ENCODE data around the gene BMERB1.
"Not testable (repeated sequence)": the region's sequence is repeated elsewhere in the genome, so short reads cannot be mapped to it uniquely, and the experiment has no call there.

The BMERB1 gene

DNA sequence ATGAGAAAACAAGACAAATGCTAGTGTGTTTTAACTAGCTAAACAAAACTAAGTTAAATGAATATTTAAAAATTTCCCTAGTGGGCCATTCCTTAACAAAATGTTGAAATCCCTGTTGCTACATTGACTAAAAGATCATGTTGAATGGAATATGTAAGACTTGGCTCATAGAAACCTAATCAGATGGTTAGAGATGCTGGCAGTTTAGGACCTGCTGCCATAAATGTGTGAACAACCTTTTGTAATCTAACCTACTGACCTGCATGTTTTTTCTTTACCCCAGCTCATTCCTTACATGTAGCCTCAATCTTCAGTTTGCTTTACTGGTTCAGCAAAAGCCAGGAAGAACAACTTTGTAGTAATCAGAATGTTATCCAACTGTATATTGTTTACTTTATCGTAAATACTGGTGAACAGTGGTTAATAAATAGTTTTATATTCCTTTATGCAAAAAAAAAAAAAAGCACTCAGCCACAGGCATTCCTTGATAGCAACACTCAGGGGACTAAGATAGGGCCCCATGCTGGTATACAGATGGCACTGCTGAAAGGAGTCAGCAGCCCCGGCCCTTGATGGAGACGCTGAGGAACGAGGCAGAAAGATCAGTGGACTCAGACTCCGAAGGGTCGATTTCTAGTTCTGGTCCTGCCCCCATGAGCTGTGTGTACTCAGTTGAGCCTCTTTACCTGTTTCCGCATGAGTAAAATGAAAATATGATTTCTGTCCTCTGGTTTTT, 130.4 kb downstream of the BMERB1 start:
- DNase-seq: no peak

DNA sequence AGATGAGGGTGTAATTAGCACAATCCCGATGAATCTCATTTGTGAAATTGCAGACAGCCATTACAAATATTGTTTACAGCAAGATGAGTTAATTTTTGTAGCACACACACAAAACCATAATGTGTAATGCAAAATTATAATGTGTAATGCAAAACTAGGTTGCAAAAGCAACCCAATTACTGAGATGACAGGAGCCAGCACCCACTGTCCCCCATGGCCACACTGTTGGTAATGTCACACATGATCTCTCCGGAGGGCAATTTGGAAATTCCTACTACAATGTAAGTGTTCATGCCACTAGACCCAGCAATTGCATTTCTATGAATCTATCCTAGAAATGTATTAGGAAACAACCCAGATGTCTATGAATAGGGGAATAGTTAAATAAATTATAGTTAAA, 131.7 kb downstream of the BMERB1 start:
- DNase-seq: no peak

DNA sequence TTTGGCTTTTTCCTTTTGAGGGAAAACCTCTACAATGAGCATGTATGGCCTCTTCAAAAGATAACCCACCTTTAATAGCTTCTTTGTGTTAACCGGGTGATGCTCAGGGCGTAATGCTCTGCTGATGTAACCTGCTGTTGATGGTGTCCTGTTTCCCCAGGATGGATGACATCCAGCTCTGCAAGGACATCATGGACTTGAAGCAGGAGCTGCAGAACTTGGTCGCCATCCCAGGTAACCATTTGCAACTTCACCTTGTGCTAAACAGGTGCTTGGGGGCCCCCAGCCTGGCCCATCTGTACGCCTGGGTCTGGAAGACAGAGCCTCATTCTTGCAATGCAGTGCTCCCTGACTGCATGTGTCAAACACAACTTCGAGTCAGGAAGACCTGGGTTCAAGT, 133.4 kb downstream of the BMERB1 start:
- DNase-seq: no peak

DNA sequence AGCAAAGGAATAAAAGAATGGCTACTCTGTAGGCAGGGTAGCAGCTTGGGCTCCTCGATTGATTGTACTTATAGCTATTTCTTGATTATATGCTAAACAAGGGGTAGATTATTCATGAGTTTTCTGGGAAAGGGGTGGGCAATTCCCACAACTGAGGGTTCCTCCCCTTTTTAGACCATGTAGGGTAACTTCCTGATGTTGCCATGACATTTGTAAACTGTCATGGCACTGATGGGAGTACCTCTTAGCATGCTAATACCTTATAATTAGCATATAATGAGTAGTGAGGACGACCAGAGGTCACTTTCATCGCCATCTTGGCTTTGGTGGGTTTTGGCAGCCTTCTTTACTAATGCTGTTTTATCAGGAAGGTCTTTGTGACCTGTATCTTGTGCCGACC, 136.3 kb downstream of the BMERB1 start:
- not testable (repeated sequence) for DNase-seq

DNA sequence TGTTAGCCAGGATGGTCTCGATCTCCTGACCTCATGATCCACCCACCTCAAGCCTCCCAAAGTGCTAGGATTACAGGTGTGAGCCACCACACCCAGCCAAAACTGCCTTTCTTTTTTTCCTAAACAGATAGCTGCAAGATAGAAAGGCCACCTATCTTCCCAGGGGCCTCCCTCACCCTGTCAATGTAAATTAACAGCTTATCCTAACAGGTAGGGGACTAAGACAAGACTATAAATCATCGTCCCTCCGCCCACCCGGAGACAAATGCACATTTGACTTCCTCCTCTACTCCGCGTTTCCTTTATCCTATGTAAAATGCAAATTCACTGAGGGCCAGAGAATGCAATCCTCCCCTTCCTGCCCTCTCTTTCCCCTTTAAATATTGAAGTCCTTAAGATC, 137.2 kb downstream of the BMERB1 start:
- DNase-seq: no peak

DNA sequence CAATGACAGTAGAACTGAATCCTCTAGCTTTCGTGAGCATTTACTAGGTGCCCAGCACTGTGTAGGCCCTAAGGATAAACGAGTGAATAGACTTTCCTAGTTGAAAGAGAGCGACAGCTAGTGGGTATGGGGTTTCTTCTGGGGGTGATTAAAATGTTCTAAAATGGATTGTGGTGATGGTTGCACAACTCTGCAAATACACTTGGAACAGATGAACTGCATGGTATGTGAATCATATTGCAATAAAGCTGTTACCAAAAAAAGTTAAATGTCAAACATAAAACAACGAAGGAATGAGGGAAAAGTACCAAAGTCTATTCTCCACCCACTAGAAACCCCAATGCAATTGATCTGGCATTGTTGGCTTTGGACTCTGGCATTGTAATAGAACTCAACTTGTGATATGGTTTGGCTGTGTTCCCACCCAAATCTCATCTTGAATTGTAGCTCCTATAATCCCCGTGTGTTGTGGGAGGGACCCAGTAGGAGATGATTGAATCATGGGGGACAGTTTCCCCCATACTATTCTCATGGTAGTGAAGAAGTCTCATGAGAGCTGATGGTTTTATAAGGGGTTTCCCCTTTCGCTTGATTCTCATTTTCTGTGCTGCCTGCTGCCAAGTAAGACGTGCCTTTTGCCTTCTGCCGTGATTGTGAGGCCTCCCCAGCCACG, 138.1 kb downstream of the BMERB1 start:
- DNase-seq: no peak

DNA sequence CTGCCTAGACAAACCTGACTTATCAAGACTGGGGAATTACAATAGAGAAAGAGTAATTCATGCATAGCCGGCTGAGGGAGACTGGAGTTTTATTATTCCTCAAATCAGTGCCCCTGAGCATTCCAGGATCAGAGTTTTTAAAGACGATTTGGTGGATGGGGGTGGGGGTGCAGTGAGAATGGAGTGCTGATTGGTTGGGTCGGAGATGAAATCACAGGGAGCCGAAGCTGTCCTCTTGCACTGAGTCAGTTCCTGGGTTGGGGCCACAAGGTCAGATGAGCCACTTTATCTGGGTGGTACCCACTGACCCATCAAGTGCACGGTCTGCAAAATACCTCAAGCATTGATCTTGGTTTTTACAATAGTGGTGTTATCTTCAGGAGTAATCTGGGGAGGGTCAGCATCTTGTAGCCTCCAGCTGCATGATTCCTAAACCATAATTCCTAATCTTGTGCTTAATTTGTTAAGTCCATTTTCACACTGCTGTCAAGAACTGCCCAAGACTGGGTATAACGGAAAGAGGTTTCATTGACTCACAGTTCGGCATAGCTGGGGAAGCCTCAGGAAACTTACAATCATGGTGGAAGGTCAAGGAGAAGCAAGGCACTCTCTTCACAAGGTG, 139.0 kb downstream of the BMERB1 start:
- DNase-seq: no peak

DNA sequence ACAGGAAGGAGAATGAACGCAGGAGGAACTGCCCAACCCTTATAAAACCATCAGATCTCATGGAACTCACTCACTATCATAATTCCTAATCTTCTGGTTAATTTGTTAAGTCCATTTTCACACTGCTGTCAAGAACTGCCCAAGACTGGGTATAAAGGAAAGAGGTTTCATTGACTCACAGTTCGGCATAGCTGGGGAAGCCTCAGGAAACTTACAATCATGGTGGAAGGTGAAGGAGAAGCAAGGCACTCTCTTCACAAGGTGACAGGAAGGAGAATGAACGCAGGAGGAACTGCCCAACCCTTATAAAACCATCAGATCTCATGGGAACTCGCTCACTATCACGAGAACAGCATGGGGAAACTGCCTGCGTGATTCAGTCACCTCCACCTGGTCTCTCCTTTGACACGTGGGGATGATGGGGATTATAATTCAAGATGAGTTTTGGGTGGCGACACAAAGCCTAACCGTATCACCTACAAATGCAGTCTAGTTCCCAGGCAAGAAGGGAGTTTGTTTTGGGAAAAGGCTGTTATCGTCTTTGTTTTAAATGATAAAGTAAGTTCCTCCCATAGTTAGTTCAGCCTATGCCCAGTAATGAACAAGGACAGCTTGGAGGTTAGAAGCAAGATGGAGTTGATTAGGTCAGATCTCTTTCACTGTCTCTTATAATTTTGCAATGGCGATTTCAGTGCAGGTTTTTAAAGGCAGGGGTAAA, 139.7 kb downstream of the BMERB1 start:
- not testable (repeated sequence) for DNase-seq

DNA sequence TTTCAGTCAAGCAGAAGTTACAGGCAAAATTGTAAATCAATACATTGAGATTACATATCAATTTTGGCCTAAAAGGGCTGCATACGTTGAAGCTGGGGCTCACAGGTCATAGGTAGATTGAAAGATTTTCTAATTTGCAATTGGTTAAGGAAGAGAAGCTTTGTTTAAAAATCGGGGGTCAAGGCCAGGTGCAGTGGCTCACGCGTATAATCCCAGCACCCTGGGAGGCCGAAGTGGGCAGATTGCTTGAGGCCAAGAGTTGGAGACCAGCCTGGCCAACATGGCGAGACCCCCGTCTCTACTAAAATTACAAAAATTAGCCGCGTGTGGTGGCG, 140.2 kb downstream of the BMERB1 start:
- DNase-seq: no peak

DNA sequence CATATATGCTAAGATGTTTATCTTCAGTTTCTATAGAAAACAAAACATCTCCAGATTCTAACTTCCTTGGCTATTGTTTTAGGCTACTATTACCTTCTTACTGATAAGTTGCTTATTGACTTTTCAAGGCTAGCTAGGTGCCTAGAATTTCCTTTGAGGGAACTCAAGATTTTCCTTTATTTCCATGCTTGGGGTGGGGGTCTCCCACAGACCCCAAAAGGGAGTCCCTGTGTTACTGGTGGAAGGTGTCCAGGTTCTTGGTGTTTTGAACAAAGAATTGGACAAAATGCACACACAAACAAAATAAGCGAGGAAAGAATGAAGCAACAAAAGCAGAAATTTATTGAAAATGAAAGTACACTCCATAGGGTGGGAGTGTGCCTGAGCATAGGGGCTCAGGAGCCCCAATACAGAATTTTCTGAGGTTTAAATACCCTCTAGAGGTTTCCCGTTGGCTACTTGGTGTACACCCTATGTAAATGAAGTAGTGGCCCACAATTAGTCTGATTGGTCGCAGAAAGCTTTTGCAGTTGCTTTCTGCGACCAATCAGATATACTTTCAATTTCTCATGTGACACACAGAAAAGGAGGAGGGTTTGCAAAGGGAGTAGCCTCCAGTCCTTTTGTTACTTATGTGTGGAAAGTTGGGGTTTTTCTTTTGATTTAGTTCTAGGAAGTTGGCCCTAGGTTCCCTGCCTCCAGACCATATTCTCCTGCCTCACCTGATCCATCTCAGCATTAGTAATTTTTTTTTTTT, 141.1 kb downstream of the BMERB1 start:
- no peak for DNase-seq

DNA sequence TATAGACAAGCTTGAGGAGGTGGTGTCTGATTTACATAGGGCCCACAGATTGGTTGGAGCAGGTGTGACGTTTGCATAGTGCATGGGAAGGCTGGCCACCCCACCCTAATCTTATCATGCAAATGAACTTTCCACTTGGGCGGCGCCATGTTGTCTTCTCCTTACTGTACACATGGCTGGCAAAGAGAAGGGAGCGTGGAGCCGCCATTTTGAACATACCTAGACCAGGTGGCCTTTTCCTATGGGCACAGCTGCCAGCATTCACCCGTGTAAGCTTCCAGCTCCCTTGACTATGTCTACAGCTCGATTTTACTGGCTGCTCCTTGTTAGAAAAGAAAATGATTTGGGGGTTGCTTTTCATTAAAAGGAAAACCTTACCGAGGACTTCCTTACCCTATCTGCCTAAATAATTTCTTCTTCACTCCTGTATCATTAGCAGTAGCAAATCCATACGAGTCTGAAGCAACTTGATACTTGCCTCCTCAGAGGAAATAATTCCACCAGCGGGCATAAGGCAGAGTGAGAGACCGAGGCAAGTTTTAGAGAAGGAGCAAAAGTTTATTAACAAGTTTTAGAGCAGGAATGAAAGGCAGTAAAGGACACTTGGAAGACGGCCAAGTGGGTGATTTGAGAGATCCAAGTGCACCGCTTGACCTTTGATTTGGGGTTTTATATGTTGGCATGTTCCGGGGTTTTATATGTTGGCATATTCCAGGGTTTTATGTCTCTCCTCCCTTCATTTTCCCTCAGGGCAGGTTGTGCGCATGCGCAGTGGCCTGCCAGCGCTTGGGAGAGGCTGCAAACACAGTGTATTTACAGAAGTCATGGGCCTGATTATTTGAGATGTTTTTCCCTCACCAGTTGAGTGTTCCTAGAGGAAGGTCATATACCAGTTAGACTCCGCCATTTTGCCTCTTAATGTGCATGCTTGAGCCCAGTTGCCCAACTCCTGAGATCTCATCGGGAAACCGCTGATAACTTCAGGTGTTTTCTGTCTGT, 142.9 kb downstream of the BMERB1 start:
- DNase-seq: no peak

DNA sequence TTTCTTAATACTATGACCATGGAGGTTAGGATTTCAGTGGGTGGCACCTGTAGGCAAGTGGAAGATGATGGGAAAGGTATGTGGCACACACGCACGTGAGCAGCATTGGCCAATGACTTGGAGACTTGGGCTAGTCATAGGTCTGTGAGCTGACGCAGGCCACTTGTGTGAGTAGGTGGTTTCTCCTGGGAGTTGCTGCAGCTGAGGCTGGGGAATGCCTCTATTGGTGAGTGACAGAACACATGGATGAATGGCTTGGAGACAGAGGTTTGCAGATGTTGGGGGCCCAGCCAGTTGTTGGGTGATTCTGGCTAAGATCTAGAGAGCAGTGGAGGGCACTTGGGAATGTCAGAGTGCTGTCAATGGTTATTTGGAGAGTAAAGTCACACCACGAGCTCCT, 144.4 kb downstream of the BMERB1 start:
- DNase-seq: no peak

DNA sequence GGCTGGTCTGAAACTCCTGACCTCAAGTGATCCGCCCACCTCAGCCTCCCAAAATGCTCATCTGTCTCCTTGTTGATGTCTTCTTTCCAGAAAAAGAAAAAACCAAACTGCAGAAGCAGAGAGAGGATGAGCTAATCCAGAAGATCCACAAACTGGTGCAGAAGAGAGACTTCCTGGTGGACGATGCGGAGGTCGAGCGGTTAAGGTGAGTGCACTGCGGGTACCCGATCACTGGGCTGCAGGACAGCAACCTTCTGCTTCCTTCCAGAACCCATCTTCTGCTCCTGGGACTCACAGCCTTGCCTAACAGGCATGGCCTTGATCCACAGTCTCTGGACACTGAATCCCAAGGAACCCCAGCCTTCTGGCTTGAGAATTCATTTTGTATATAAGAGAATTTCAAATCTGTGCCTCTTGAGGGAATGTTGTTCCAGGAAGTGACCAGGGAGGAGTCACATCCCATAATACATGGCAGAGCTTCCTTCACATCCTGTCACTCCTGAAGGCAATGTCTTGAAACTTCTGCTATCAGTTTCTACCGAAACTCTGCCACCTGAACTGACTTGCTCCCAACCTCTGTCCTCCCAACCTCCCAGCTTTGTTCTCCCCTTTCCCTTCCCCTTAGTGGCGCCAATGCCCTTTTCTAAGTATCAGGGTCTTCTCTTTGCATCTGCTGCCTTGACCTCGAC, 146.9 kb downstream of the BMERB1 start:
- no peak for DNase-seq

DNA sequence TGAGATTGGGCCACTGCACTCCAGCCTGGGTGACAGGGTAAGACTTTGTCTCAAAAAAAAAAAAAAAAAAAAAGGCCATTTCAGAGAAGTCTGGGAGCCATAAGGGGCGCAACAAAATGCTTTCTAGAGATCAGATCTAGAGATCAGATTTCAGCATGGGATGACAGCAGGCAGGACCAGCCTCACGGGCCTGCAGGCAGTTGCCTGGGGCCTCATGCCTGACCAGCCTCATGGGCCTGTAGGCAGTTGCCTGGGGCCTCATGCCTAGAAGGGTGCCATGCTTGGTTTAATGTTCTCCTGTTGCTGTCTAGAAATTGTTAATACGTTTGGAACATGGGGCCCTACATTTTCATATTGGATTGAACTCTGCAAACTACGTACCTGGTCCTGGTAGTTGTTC, 149.1 kb downstream of the BMERB1 start:
- no peak for DNase-seq

DNA sequence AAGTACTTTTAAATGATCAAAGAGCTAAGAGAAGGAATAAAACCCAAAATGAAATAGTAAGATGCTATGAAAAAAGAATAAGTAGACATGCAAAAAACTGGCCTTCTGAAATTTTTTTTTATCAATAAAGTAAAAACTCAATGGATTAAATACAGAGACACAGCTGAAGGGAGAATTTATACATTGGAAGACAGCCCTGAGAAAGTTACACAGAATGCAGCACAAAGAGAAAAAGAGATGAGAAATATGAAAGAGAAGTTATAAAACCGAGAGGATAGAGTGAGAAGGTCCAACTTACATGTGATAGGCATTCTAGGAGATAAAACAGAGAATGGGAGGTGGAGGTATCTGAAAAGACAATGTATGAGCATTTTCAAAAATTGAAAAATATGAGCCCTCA, 151.6 kb downstream of the BMERB1 start:
- no peak for DNase-seq

DNA sequence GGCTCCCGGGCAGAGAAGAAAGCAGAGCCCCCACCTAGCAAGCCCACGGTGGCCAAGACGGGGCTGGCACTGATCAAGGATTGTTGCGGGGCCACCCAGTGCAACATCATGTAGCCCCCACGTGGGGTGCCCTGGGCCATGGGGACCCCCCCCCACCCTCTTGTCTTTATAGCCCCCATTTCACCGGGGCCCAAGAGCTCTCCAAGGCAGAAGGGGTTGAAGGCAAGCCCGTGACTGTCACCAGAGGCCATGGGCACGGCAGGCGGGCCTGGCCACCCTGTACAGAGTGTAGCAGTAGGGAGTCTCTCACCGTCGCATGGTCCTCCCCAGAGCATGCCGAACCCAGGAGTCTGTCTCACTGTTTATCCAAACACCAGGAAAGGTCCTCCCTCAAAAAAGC, 152.3 kb downstream of the BMERB1 start:
- no peak for DNase-seq

DNA sequence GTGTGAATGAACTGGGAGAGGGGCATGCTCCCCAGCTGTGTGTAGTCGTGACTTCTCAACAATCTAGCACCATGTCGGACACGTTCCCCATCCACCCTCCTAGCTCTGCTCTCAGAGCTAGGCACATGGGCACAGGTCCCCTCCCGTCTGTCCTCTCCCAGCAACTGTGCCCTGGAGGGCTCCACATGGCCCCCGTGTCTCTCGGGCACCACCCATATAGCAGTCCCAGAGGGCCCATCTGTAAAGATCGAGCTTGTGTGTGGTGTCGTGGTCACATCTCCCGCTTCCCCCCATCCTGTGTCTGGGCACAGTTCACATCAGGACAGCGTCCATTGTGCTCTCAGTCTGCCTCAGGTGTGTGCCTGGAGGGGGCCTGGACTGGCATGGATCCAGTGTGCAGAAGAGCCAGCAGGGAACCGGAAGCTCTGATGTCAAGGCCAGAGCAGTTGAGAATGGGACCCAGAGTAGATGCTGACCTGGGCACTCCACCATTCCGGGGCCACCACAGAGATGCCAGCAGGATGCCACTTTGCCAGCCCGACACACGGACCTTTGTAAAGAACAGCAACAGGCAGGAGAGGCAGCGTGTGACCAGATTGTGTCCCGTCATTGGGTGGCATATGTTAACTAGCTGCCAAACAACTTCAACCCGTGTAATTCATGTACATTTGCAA, 152.9 kb downstream of the BMERB1 start:
- DNase-seq: no peak

DNA sequence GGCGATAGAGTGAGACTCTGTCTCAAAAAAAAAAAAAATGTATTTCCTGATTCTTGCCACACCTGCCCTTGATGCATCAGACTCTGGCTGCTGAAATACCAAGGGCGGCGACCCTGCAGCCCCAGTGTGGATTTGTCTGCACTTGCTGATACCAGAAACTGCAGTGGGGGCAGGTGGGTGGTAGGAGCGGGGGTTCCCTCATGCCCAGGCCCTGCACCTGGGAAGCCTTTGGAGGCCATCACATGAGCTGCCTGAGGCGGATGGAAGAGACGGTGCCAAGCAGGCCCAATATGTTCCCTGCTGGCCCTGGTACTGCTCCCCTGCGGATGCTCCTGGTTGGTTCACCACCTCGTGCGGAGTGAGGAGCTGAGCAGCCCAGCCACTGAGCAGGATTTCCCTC, 157.9 kb downstream of the BMERB1 start:
- DNase-seq: no peak

DNA sequence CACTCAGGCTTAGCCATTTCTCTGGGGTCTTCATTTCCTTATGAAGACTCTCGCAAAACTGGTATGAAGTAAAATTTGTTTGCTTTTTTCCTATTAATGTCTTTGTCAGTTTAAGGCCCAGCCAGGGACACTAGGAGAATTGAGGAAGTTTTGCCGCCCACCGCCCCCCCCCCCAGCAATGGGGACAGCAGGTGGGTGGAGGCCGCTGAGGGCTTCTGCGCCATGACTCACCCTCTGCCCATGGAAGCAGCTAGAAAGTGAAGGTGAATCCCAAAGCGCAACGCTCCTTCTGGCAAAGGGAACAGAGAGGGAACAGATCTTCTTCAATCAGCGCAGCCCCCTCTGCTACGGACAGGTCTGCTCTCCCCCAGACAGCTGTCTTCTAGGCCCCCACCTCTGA, 158.8 kb downstream of the BMERB1 start:
- no peak for DNase-seq

DNA sequence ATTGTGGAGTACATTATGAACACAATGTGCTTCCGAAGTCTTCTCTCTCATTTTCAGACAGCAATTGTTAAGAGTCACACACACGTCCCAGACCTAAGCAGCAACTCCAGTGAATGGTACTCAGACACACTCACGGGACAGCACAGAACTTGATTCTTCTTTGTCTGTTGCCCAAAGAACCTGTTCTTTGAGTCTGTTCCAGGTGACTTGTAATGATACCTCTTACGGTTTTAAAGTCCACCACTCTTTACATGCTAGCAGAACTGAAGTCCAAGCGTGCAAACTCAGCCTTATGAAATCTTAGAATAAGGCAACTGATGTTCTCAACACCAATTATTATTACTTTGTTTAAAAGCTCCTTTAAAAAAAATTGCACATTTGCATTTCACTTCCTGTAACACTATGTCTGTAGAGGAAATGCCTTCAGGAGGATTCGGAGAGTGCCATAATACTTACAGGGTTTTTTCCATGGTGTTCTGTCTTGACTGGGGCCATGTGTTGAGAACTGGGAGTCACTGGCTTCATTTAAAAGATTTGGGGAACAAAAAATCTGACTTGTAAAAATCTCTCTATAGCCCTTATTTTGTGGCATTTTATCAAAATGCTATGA, 160.4 kb downstream of the BMERB1 start:
- DNase-seq: no peak

All from T-helper 9 cell (primary cell).